B cell (primary cell): ENCODE measurements around the gene DQX1. TPM values are rescaled to one million over a fixed set of nuclear protein-coding genes. Genes with fewer than 3 reads are reported as not detected.

Experiments
- ATAC-seq: fragments of 200-7000 bp; cut with Tn5 transposase; one replicate; pipeline ENCODE4 v1.10.0; 2021; ENCODE audit warnings: low read depth, mild to moderate bottlenecking, moderate number of reproducible peaks, moderate library complexity
- CTCF ChIA-PET: fragments of 350-600 bp; sonication (Branson Sonifier 250); formaldehyde crosslinking; loops from one replicate; lab custom pipeline; 2021; ENCODE audit warnings: antibody characterized with exemption, inconsistent platforms; lab: Charles Lee
- POLR2A ChIA-PET: fragments of 350-600 bp; sonication (Branson Sonifier 250); formaldehyde crosslinking; loops from one replicate; lab custom pipeline; 2021; ENCODE audit warnings: antibody characterized with exemption; lab: Charles Lee
- DNase-seq: peaks from one replicate; pipeline ENCODE4 v3.0.0; 2013
- H2AFZ ChIP-seq: 2 replicates; pipeline ENCODE4 v1.6.1; 2012; ENCODE audit warnings: mild to moderate bottlenecking, low read depth, low read length; ENCODE audit not compliant: insufficient read depth, poor library complexity, severe bottlenecking
- H3K27ac ChIP-seq, 2 donors: 1 replicate in 1 of 2; 2 replicates in 1 of 2; pipeline ENCODE4 v1.5.1; 2012 to 2013; ENCODE audit warnings: low read length in 2 of 2, mild to moderate bottlenecking in 2 of 2, moderate library complexity in 1 of 2
- H3K27me3 ChIP-seq, 4 experiments: fragments of 200-600 bp in 1 of 4; sonication (generic) in 1 of 4; replicated peaks in 1 of 4; 1 replicate in 2 of 4; 2 replicates in 2 of 4; pipeline versions ENCODE4 v1.6.1 to v1.7.0; 2013 to 2016; ENCODE audit warnings: low read length in 3 of 4, mild to moderate bottlenecking in 2 of 4, mixed read lengths in 1 of 4, moderate library complexity in 1 of 4; ENCODE audit not compliant: insufficient read depth in 4 of 4, control insufficient read depth in 3 of 4; ENCODE audit errors: control extremely low read depth in 1 of 4
- H3K36me3 ChIP-seq, 2 experiments: replicated peaks in 1 of 2; 1 replicate in 1 of 2; 2 replicates in 1 of 2; pipeline versions ENCODE4 v1.6.1 to v1.7.1; 2013; ENCODE audit warnings: low read length in 1 of 2; ENCODE audit not compliant: insufficient read depth in 2 of 2, control insufficient read depth in 1 of 2; ENCODE audit errors: control extremely low read depth in 1 of 2, extremely low read depth in 1 of 2
- H3K4me1 ChIP-seq, 2 donors: fragments of 200-600 bp in 1 of 2; sonication (generic) in 1 of 2; 1 replicate in 1 of 2; 2 replicates in 1 of 2; pipeline versions ENCODE4 v1.5.1 to v1.6.1; 2013 to 2017; ENCODE audit warnings: low read length in 2 of 2; ENCODE audit not compliant: control insufficient read depth in 2 of 2, insufficient read depth in 2 of 2
- H3K4me2 ChIP-seq: replicated peaks from 2 replicates; pipeline ENCODE3; 2012; ENCODE audit warnings: mild to moderate bottlenecking, low read depth, low read length; ENCODE audit not compliant: poor library complexity, severe bottlenecking
- H3K4me3 ChIP-seq, 5 experiments: fragments of 200-600 bp in 1 of 5; sonication (generic) in 1 of 5; 1 replicate in 3 of 5; 2 replicates in 2 of 5; pipeline versions ENCODE4 v1.5.1 to v1.7.0; 2011 to 2016; ENCODE audit warnings: low read length in 4 of 5, mild to moderate bottlenecking in 4 of 5, low read depth in 2 of 5, control low read depth in 1 of 5, moderate library complexity in 1 of 5; ENCODE audit not compliant: insufficient read depth in 1 of 5; ENCODE audit errors: control extremely low read depth in 1 of 5, extremely low read depth in 1 of 5
- H3K79me2 ChIP-seq: fragments of 200-600 bp; sonication (generic); one replicate; pipeline ENCODE4 v1.6.0; 2016; ENCODE audit warnings: low read length; ENCODE audit not compliant: control insufficient read depth, insufficient read depth
- H3K9ac ChIP-seq: fragments of 200-600 bp; sonication (generic); 2 replicates; pipeline ENCODE4 v1.6.1; 2017; ENCODE audit warnings: mild to moderate bottlenecking, low read length, moderate library complexity
- H3K9me3 ChIP-seq, 3 donors: one replicate each; pipeline versions ENCODE4 v1.6.1 to v1.7.1; 2013; ENCODE audit warnings: low read length in 2 of 3; ENCODE audit not compliant: control insufficient read depth in 2 of 3, insufficient read depth in 1 of 3; ENCODE audit errors: control extremely low read depth in 1 of 3
- H4K20me1 ChIP-seq: 2 replicates; pipeline ENCODE4 v1.6.0; 2012; ENCODE audit warnings: mild to moderate bottlenecking, low read length; ENCODE audit not compliant: insufficient read depth, control insufficient read depth, poor library complexity, severe bottlenecking
- H3K27ac Mint-ChIP-seq: one replicate; pipeline ENCODE4 v1.8.0; 2021; ENCODE audit warnings: mixed read lengths
- H3K27me3 Mint-ChIP-seq: one replicate; pipeline ENCODE4 v1.8.0; 2021; ENCODE audit warnings: mixed read lengths
- H3K4me1 Mint-ChIP-seq: one replicate; pipeline ENCODE4 v1.8.0; 2021; ENCODE audit warnings: mixed read lengths
- H3K4me3 Mint-ChIP-seq: one replicate; pipeline ENCODE4 v1.8.0; 2021; ENCODE audit warnings: mixed read lengths
- H3K9me3 Mint-ChIP-seq: one replicate; pipeline ENCODE4 v1.8.0; 2022; ENCODE audit warnings: mixed read lengths; ENCODE audit not compliant: insufficient read depth
- CTCF ChIP-seq: fragments of 200-600 bp; IDR thresholded peaks from one replicate; pipeline ENCODE4 v1.8.0; 2022; ENCODE audit warnings: antibody characterized with exemption, mild to moderate bottlenecking
- EZH2 ChIP-seq: IDR thresholded peaks from 2 replicates; pipeline ENCODE4 v1.6.1; 2012; ENCODE audit warnings: borderline replicate concordance, low read depth, mild to moderate bottlenecking, moderate library complexity, low read length; ENCODE audit not compliant: insufficient read depth, poor library complexity, severe bottlenecking
- WGBS: methylation state at CpG from one replicate; pipeline ENCODE4 v1.1.5; 2013; ENCODE audit warnings: missing lambda C conversion rate; ENCODE audit not compliant: insufficient coverage; 5-methylcytosine and 5-hydroxymethylcytosine counted together
- intact Hi-C: fragments of 100-400 bp; cut with micrococcal nuclease; formaldehyde crosslinking; loops from one replicate; pipeline ENCODE4 v1.10.0; 2022
- polyA plus RNA-seq: library from polyadenylated mRNA; depleted of rRNA; stranded (reverse); fragments of >200 nt; gene quantifications from 2 replicates; pipeline ENCODE4 v1.2.3, GENCODE V29; 2012
- total RNA-seq, 2 donors: library from RNA; stranded (reverse); fragments of 120-200 nt in 1 of 2; gene quantifications; 1 replicate in 1 of 2; 2 replicates in 1 of 2; pipeline versions ENCODE4 v1.2.3 to v1.2.4, GENCODE V29; 2013 to 2022

Gene DQX1
- total and polyA plus RNA-seq, 2 donors (not counting 1 experiment from before 2014, with no cell fraction given) = 0.46 to 0.57 TPM

- no peak overlapping the region for H3K27ac Mint-ChIP-seq
- peaks cover 49 to 54% of the 10 kb centered on the region in 2 donors for H3K4me1 ChIP-seq
- H3K4me1 Mint-ChIP-seq = peaks cover 61% of the 10 kb centered on the region
- H3K9me3 Mint-ChIP-seq = no peaks in the 10 kb centered on the region
- H3K4me3 Mint-ChIP-seq = no peak overlapping the region
- H3K4me2 ChIP-seq = no peak overlapping the region
- ATAC-seq (no peak), DNase-seq (no peak)
- H3K27me3 Mint-ChIP-seq = peaks cover 65% of the 10 kb centered on the region
- POLR2A ChIA-PET = interaction anchor here (1.5 kb wide), 1 partner anchor 18 kb away, joined by 8 read pairs; the partner anchor contains the start of genes CCDC142 and TTC31
- intact Hi-C loops = no loop called here
- no peak overlapping the region for H3K27ac ChIP-seq
- no peaks in the 10 kb centered on the region for H3K79me2 ChIP-seq
- H2AFZ ChIP-seq = no peak overlapping the region
- TF ChIP-seq CTCF = no peak
- TF ChIP-seq EZH2 = no peak
- no peak overlapping the region for H3K4me3 ChIP-seq
- peaks cover 0 to 84% (median 38%) of the 10 kb centered on the region in 4 experiments for H3K27me3 ChIP-seq
- H3K36me3 ChIP-seq = peaks cover 0 to 6% of the 10 kb centered on the region in 2 experiments
- CTCF ChIA-PET = interaction anchor here (0.6 to 3.0 kb wide), 6 partner anchors 9 to 86 kb away, joined by 3 to 16 read pairs (median 6); partner anchors contain the start of genes CCDC142 and TTC31
- H3K9me3 ChIP-seq = peaks cover 0 to 31% (median 0%) of the 10 kb centered on the region in 3 donors
- no peaks in the 10 kb centered on the region for H4K20me1 ChIP-seq
- no peak overlapping the region for H3K9ac ChIP-seq
Observed at GRCh38 chr2:74500578-74500946, 25.5 kb downstream of the DQX1 start.

GRCh38 chr2:74499940-74500577 is 26.0 kb downstream of the DQX1 start:
- Mint-ChIP-seq H3K27me3 (peaks cover 63% of the 10 kb centered on the region), H3K4me1 (peaks cover 58% of the 10 kb centered on the region), H3K9me3 (no peaks in the 10 kb centered on the region), H3K4me3 (peak overlapping the region; percentile 60), H3K27ac (no peak overlapping the region)
- TF ChIP-seq EZH2 (no peak), CTCF (no peak)
- H4K20me1 ChIP-seq = no peaks in the 10 kb centered on the region
- ATAC-seq (no peak), DNase-seq (no peak)
- H3K4me3 ChIP-seq = no peak overlapping the region
- no peak overlapping the region for H3K9ac ChIP-seq
- POLR2A ChIA-PET = interaction anchor here (0.6 to 1.5 kb wide), 3 partner anchors 17 to 124 kb away, joined by 3 to 8 read pairs (median 3); partner anchors contain the start of genes CCDC142 and TTC31
- no peaks in the 10 kb centered on the region for H3K79me2 ChIP-seq
- intact Hi-C loops = loop anchor here (5.0 kb wide), 1 partner anchor 32 kb away; no protein-coding TSS in a partner anchor
- no peak overlapping the region for H3K27ac ChIP-seq
- peaks cover 49 to 54% of the 10 kb centered on the region in 2 donors for H3K4me1 ChIP-seq
- H3K4me2 ChIP-seq = peak overlapping the region; percentile 91
- CTCF ChIA-PET = interaction anchor here (0.6 to 3.0 kb wide), 5 partner anchors 13 to 87 kb away, joined by 3 to 16 read pairs (median 7); partner anchors contain the start of genes CCDC142 and TTC31
- H3K27me3 ChIP-seq = peaks cover 0 to 79% (median 38%) of the 10 kb centered on the region in 4 experiments
- no peak overlapping the region for H2AFZ ChIP-seq
- peaks cover 0 to 31% (median 0%) of the 10 kb centered on the region in 3 donors for H3K9me3 ChIP-seq
- WGBS = 52% methylated on average over 11 of the region's 15 CpGs
- H3K36me3 ChIP-seq = peaks cover 0 to 2% of the 10 kb centered on the region in 2 experiments
